HepG2 (cell line): ENCODE results near the gene CPNE2. TPM values are rescaled to one million over a fixed set of nuclear protein-coding genes. Genes with fewer than 3 reads are reported as not detected.

Experiments
- ATAC-seq: fragments of 200-7000 bp; cut with Tn5 transposase; 3 replicates; pipeline ENCODE4 v1.9.1; 2020; ENCODE audit warnings: mild to moderate bottlenecking, moderate library complexity
- BruUV-seq: library from RNA; stranded (reverse); fragments of 400-500 nt; replicated peaks from 2 replicates; lab custom pipeline; 2021; lab: Mats Ljungman, UMichigan
- CTCF ChIA-PET: fragments of 300-600 bp; formaldehyde crosslinking; extraction: SDS; loops from one replicate; lab custom pipeline; 2021; ENCODE audit warnings: low total read pairs, inconsistent platforms, low intra/inter-chr PET ratio; lab: Yijun Ruan, JAX
- POLR2A ChIA-PET: fragments of 350-600 bp; sonication (Branson Sonifier 250); formaldehyde crosslinking; loops from one replicate; lab custom pipeline; 2020; ENCODE audit warnings: antibody characterized with exemption, inconsistent platforms; lab: Yijun Ruan, JAX
- DNase-seq: peaks from one replicate; pipeline ENCODE4 v3.0.0-alpha.2; 2015; ENCODE audit warnings: low spot score
- FAIRE-seq: peaks from 3 replicates; lab custom pipeline; 2011; peaks lifted over from hg19 to GRCh38; lab: Jason Lieb, UNC
- H2AFZ ChIP-seq: one replicate; pipeline ENCODE4 v1.6.1; 2011; ENCODE audit warnings: low read length, inconsistent platforms
- H3K27ac ChIP-seq: fragments of 300-600 bp; 3 replicates; pipeline ENCODE4 v1.8.0; 2011; ENCODE audit warnings: mixed run types, mild to moderate bottlenecking, mixed read lengths, low read length, inconsistent platforms; ENCODE audit not compliant: insufficient read depth; ENCODE audit errors: extremely low read length
- H3K27me3 ChIP-seq, 2 experiments: fragments of 200-600 bp in 1 of 2; 2 replicates in 1 of 2; 3 replicates in 1 of 2; pipeline versions ENCODE4 v1.6.0 to v1.8.0; 2011; ENCODE audit warnings: low read length in 2 of 2, mild to moderate bottlenecking in 2 of 2, moderate library complexity in 2 of 2, inconsistent platforms in 1 of 2; ENCODE audit not compliant: insufficient read depth in 2 of 2, control insufficient read depth in 1 of 2
- H3K36me3 ChIP-seq, 2 experiments: fragments of 200-600 bp in 1 of 2; replicated peaks in 1 of 2; 2 replicates in 1 of 2; 3 replicates in 1 of 2; pipeline versions ENCODE4 v1.5.1 to v1.8.0; 2011; ENCODE audit warnings: low read length in 2 of 2, inconsistent platforms in 1 of 2; ENCODE audit not compliant: insufficient read depth in 2 of 2, control insufficient read depth in 1 of 2
- H3K4me1 ChIP-seq: 2 replicates; pipeline ENCODE4 v1.5.1; 2012; ENCODE audit warnings: low read length, inconsistent platforms; ENCODE audit not compliant: insufficient read depth
- H3K4me2 ChIP-seq: 2 replicates; pipeline ENCODE4 v1.6.0; 2011; ENCODE audit warnings: low read depth, low read length, inconsistent platforms
- H3K4me3 ChIP-seq, 3 experiments: fragments of 200-600 bp in 1 of 3; sonication (generic), shearing (Covaris generic) in 1 of 3; replicated peaks in 1 of 3; 2 replicates each; pipeline ENCODE4 v1.5.1; 2011 to 2016; ENCODE audit warnings: low read length in 3 of 3, inconsistent platforms in 2 of 3, low read depth in 2 of 3, mild to moderate bottlenecking in 2 of 3, control low read depth in 1 of 3, mixed read lengths in 1 of 3; ENCODE audit not compliant: insufficient read depth in 1 of 3
- H3K79me2 ChIP-seq: one replicate; pipeline ENCODE4 v1.6.1; 2011; ENCODE audit warnings: low read length, inconsistent platforms; ENCODE audit not compliant: insufficient read depth
- H3K9ac ChIP-seq: 2 replicates; pipeline ENCODE4 v1.6.0; 2011; ENCODE audit warnings: mild to moderate bottlenecking, low read depth, low read length, inconsistent platforms; ENCODE audit not compliant: insufficient read depth
- H3K9me3 ChIP-seq: 2 replicates; pipeline ENCODE4 v1.5.1; 2012; ENCODE audit warnings: mild to moderate bottlenecking, low read length
- H4K20me1 ChIP-seq: 2 replicates; pipeline ENCODE4 v1.6.0; 2011; ENCODE audit warnings: inconsistent platforms, mild to moderate bottlenecking, low read length, moderate library complexity; ENCODE audit not compliant: insufficient read depth
- ELF3 ChIP-seq: IDR thresholded peaks from 2 replicates; pipeline ENCODE4 v1.6.1; 2016; ENCODE audit warnings: missing genetic modification reagents, missing compliant biosample characterization
- MEIS1 ChIP-seq: sonication (generic); formaldehyde crosslinking; IDR thresholded peaks from 2 replicates; pipeline ENCODE4 v1.9.0; 2021; ENCODE audit warnings: mild to moderate bottlenecking, missing genetic modification reagents, moderate library complexity, borderline replicate concordance
- SP5 ChIP-seq: IDR thresholded peaks from 2 replicates; pipeline ENCODE4 v1.6.1; 2016; ENCODE audit warnings: low read depth, borderline replicate concordance
- XBP1 ChIP-seq: sonication (generic); formaldehyde crosslinking; IDR thresholded peaks from 2 replicates; pipeline ENCODE4 v1.5.0; 2020; ENCODE audit warnings: missing genetic modification reagents
- ZFP82 ChIP-seq: sonication (generic); formaldehyde crosslinking; IDR thresholded peaks from 2 replicates; pipeline ENCODE4 v1.5.1; 2020; ENCODE audit warnings: mild to moderate bottlenecking, missing genetic modification reagents, borderline replicate concordance
- ZNF7 ChIP-seq: IDR thresholded peaks from 2 replicates; pipeline ENCODE4 v1.6.1; 2016; ENCODE audit warnings: missing biosample characterization, missing genetic modification reagents
- WGBS: methylation state at CpG from one replicate; pipeline ENCODE4 v1.1.6; 2017; ENCODE audit warnings: low lambda C conversion rate; 5-methylcytosine and 5-hydroxymethylcytosine counted together
- in situ Hi-C: cut with HindIII; loops from 2 replicates; pipeline ENCODE4 v1.10.0; 2017; ENCODE audit warnings: low pct_unique_long_range_greater_than_20kb; ENCODE audit not compliant: extremely low pct_ligation_motif_present
- intact Hi-C: fragments of 100-400 bp; cut with micrococcal nuclease; formaldehyde crosslinking; loops from one replicate; pipeline ENCODE4 v1.10.0; 2022; ENCODE audit not compliant: unreplicated experiment
- polyA plus RNA-seq, 8 experiments: library from polyadenylated mRNA; depleted of rRNA in 3 of 8; stranded (reverse) in 7 of 8; unstranded in 1 of 8; fragments of >200 nt; fragmentation: Illumina TruSeq in 4 of 8; extraction: Trizol in 4 of 8; gene quantifications; 2 replicates each; pipeline versions ENCODE4 v1.2.1 to v1.2.3, GENCODE V29; 2011 to 2016; ENCODE audit warnings: low read depth in 4 of 8, missing spikeins in 1 of 8, mixed read lengths in 1 of 8; ENCODE audit not compliant: insufficient read depth in 1 of 8
- total RNA-seq, 5 experiments: library from RNA; depleted of rRNA; stranded (reverse); fragments of >200 nt; fragmentation: Illumina TruSeq; extraction: Trizol; gene quantifications; 2 replicates each; pipeline ENCODE4 v1.2.3, GENCODE V29; 2016; ENCODE audit warnings: low read depth in 1 of 5
- TF ChIP-seq, protein P1 (sequence below): sonication (generic); formaldehyde crosslinking; IDR thresholded peaks from 2 replicates; pipeline ENCODE4 v1.5.1; 2020; ENCODE audit warnings: mild to moderate bottlenecking, moderate library complexity, missing genetic modification reagents
- TF ChIP-seq, protein P2 (sequence below): sonication (generic); formaldehyde crosslinking; conservative IDR thresholded peaks from 2 replicates; pipeline ENCODE4 v1.4.0; 2020; ENCODE audit warnings: missing genetic modification reagents
- TF ChIP-seq, protein P3 (sequence below): sonication (generic); formaldehyde crosslinking; IDR thresholded peaks from 2 replicates; pipeline ENCODE4 v1.4.0; 2020; ENCODE audit warnings: mild to moderate bottlenecking, low read depth, missing genetic modification reagents

The CPNE2 gene
- total and polyA plus RNA-seq, 2 of the 13 experiments (the other 11 are each of a cell fraction or from before 2014, with no cell fraction given) = 10.6 to 23.3 TPM

DNA sequence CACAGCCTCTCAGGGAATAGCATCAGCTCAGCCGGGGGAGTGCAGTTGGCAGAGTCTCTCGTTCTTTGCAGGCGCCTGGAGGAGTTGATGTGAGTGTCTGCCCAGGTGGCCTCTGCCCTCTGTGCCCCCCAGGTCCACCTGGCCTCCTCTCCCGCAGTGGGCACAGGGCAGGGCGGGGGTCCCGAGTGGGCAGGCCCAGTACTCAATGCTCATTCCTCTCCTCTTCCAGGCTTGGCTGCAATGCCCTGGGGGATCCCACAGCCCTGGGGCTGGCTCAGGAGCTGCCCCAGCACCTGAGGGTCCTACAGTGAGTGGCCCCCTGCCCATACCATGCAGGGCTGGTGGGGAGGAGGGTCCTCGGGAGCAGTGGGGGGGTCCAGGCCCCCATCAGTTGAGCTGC is 14.7 kb upstream of the CPNE2 start:
- no peak overlapping the region for H3K9ac ChIP-seq
- intact Hi-C loops = no loop called here
- in situ Hi-C loops = no loop called here

More for the DNA sequence above, 14.7 kb upstream of the CPNE2 start:
- Histone ChIP-seq H3K4me3 (no peak overlapping the region), H3K79me2 (no peaks in the 10 kb centered on the region), H3K27ac (no peak overlapping the region)
- TF ChIP-seq ELF3 (CRISPR knock-in tag) (no peak), SP5 (CRISPR knock-in tag) (no peak), ZFP82 (CRISPR knock-in tag) (no peak), XBP1 (CRISPR knock-in tag) (no peak), ZNF7 (no peak), MEIS1 (CRISPR knock-in tag) (no peak)
- TF ChIP-seq, protein P1, sequence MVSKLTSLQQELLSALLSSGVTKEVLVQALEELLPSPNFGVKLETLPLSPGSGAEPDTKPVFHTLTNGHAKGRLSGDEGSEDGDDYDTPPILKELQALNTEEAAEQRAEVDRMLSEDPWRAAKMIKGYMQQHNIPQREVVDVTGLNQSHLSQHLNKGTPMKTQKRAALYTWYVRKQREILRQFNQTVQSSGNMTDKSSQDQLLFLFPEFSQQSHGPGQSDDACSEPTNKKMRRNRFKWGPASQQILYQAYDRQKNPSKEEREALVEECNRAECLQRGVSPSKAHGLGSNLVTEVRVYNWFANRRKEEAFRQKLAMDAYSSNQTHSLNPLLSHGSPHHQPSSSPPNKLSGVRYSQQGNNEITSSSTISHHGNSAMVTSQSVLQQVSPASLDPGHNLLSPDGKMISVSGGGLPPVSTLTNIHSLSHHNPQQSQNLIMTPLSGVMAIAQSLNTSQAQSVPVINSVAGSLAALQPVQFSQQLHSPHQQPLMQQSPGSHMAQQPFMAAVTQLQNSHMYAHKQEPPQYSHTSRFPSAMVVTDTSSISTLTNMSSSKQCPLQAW (CRISPR knock-in tag) = no peak
- TF ChIP-seq, protein P2, sequence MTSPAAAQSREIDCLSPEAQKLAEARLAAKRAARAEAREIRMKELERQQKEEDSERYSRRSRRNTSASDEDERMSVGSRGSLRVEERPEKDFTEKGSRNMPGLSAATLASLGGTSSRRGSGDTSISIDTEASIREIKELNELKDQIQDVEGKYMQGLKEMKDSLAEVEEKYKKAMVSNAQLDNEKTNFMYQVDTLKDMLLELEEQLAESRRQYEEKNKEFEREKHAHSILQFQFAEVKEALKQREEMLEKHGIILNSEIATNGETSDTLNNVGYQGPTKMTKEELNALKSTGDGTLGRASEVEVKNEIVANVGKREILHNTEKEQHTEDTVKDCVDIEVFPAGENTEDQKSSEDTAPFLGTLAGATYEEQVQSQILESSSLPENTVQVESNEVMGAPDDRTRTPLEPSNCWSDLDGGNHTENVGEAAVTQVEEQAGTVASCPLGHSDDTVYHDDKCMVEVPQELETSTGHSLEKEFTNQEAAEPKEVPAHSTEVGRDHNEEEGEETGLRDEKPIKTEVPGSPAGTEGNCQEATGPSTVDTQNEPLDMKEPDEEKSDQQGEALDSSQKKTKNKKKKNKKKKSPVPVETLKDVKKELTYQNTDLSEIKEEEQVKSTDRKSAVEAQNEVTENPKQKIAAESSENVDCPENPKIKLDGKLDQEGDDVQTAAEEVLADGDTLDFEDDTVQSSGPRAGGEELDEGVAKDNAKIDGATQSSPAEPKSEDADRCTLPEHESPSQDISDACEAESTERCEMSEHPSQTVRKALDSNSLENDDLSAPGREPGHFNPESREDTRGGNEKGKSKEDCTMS (CRISPR knock-in tag) = no peak
- TF ChIP-seq, protein P3, sequence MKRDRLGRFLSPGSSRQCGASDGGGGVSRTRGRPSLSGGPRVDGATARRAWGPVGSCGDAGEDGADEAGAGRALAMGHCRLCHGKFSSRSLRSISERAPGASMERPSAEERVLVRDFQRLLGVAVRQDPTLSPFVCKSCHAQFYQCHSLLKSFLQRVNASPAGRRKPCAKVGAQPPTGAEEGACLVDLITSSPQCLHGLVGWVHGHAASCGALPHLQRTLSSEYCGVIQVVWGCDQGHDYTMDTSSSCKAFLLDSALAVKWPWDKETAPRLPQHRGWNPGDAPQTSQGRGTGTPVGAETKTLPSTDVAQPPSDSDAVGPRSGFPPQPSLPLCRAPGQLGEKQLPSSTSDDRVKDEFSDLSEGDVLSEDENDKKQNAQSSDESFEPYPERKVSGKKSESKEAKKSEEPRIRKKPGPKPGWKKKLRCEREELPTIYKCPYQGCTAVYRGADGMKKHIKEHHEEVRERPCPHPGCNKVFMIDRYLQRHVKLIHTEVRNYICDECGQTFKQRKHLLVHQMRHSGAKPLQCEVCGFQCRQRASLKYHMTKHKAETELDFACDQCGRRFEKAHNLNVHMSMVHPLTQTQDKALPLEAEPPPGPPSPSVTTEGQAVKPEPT = no peak
- TF ChIP-seq, all 625 proteins: peak for 0
- H4K20me1 ChIP-seq = no peaks in the 10 kb centered on the region
- no peaks in the 10 kb centered on the region for H3K36me3 ChIP-seq
- H3K4me2 ChIP-seq = no peak overlapping the region
- ATAC-seq (peak; percentile 16; the same call in 2 of the 3 replicates), DNase-seq (no peak), FAIRE-seq (no peak)
- peaks cover 3 to 46% of the 10 kb centered on the region in 2 experiments for H3K27me3 ChIP-seq
- BruUV-seq = no TSS peak
- ChIA-PET CTCF (no interaction called here), POLR2A (no interaction called here)
- H3K4me1 ChIP-seq = no peaks in the 10 kb centered on the region
- no peak overlapping the region for H2AFZ ChIP-seq
- no peaks in the 10 kb centered on the region for H3K9me3 ChIP-seq
- 0% methylated on average over 1 of the region's 7 CpGs for WGBS
